Sigmoid colon (tissue), 4 donors: ENCODE results near the gene SLC30A3.

Experiments used
- CTCF ChIP-seq, 4 experiments: fragments of 450-650 bp in 3 of 4; fragments of 200-600 bp in 1 of 4; IDR thresholded peaks; one replicate each; pipeline ENCODE4 v1.5.1; 2016 to 2019; ENCODE audit warnings: antibody characterized with exemption in 4 of 4, mild to moderate bottlenecking in 3 of 4, moderate library complexity in 2 of 4
- POLR2A ChIP-seq, 2 donors: fragments of 450-650 bp; IDR thresholded peaks; one replicate each; pipeline ENCODE4 v1.6.1; 2016; ENCODE audit warnings: antibody characterized with exemption in 2 of 2, mild to moderate bottlenecking in 2 of 2, moderate library complexity in 2 of 2
- POLR2AphosphoS5 ChIP-seq, 4 donors: sonication (generic); formaldehyde crosslinking; IDR thresholded peaks; one replicate each; pipeline ENCODE4 v1.6.1; 2017; ENCODE audit warnings: antibody characterized with exemption in 4 of 4

- TF ChIP-seq CTCF (IDR thresholded peaks at IDR 0.05): no peak
- TF ChIP-seq POLR2A (IDR thresholded peaks at IDR 0.05): no peak
- no peak for TF ChIP-seq POLR2AphosphoS5 (IDR thresholded peaks at IDR 0.05)
These were observed 11.1 kb downstream of the SLC30A3 start for GRCh38 chr2:27251766-27252165.
